ENCODE results near the gene ABCA10. TPM values are rescaled to one million over a fixed set of nuclear protein-coding genes. Genes with fewer than 3 reads are reported as not detected.

The ABCA10 gene
- total RNA-seq, 1 experiment from 2014 or later, result 0.47 TPM

- no peaks in the 10 kb centered on the region for H3K9me3 ChIP-seq (ENCODE audit: low read length)
- H3K4me2 ChIP-seq (ENCODE audit: low read length), result no peak overlapping the region
- H3K9ac ChIP-seq (ENCODE audit: low read length), result no peak overlapping the region
- H3K27me3 ChIP-seq (ENCODE audit: low read length), result no peaks in the 10 kb centered on the region
- ChIA-PET CTCF (no interaction called here), POLR2A (ENCODE audit: unreplicated experiment) (no interaction called here)
- no peaks in the 10 kb centered on the region for H3K9me2 ChIP-seq (replicated peaks; ENCODE audit: low read length)
- no peaks in the 10 kb centered on the region for H4K20me1 ChIP-seq (ENCODE audit: low read length)
- no peaks in the 10 kb centered on the region for H3K36me3 ChIP-seq (ENCODE audit: low read depth, low read length)
- DNase-seq, result no peak
- no peak overlapping the region for H3K4me3 ChIP-seq (ENCODE audit: low read length)
- no peak for TF ChIP-seq CTCF (conservative IDR thresholded peaks at IDR 0.05; ENCODE audit: low read depth, low read length)
- TF ChIP-seq EZH2phosphoT487 (IDR thresholded peaks at IDR 0.05; ENCODE audit: borderline replicate concordance, low read length), result no peak
- TF ChIP-seq EZH2 (IDR thresholded peaks at IDR 0.05; ENCODE audit: low read length, unreplicated experiment), result no peak
- no peaks in the 10 kb centered on the region for H3K79me2 ChIP-seq (ENCODE audit: low read length)
- intact Hi-C loops (cut with micrococcal nuclease), result no loop called here
- no peak overlapping the region for H3K27ac ChIP-seq (ENCODE audit: low read length)
- ATAC-seq, result no peak
- H3F3A ChIP-seq (ENCODE audit: low read length, unreplicated experiment), result no peaks in the 10 kb centered on the region
- BruUV-seq (replicated peaks), result no TSS peak
- no peaks in the 10 kb centered on the region for H3K4me1 ChIP-seq (ENCODE audit: insufficient read depth, low read length)
- H2AFZ ChIP-seq (ENCODE audit: low read length), result no peak overlapping the region
Measured at GRCh38 chr17:69192754-69193153, 35.9 kb downstream of the ABCA10 start.

- no peaks in the 10 kb centered on the region for H3K27me3 ChIP-seq (ENCODE audit: low read length)
- no peaks in the 10 kb centered on the region for H3K36me3 ChIP-seq (ENCODE audit: low read depth, low read length)
- no TSS peak for BruUV-seq (replicated peaks)
- no peak overlapping the region for H3K27ac ChIP-seq (ENCODE audit: low read length)
- H4K20me1 ChIP-seq (ENCODE audit: low read length), result no peaks in the 10 kb centered on the region
- no peak overlapping the region for H3K4me2 ChIP-seq (ENCODE audit: low read length)
- H2AFZ ChIP-seq (ENCODE audit: low read length), result no peak overlapping the region
- ChIA-PET CTCF (no interaction called here), POLR2A (ENCODE audit: unreplicated experiment) (no interaction called here)
- no peaks in the 10 kb centered on the region for H3K9me2 ChIP-seq (replicated peaks; ENCODE audit: low read length)
- ATAC-seq, result no peak
- no peaks in the 10 kb centered on the region for H3K4me1 ChIP-seq (ENCODE audit: insufficient read depth, low read length)
- intact Hi-C loops (cut with micrococcal nuclease), result loop anchor here (5.0 kb wide), 1 partner anchor 416 kb away; no protein-coding TSS in a partner anchor
- no peak overlapping the region for H3K4me3 ChIP-seq (ENCODE audit: low read length)
- no peaks in the 10 kb centered on the region for H3K79me2 ChIP-seq (ENCODE audit: low read length)
- H3K9me3 ChIP-seq (ENCODE audit: low read length), result no peaks in the 10 kb centered on the region
- no peak for DNase-seq
- H3F3A ChIP-seq (ENCODE audit: low read length, unreplicated experiment), result no peaks in the 10 kb centered on the region
- TF ChIP-seq EZH2 (IDR thresholded peaks at IDR 0.05; ENCODE audit: low read length, unreplicated experiment) (no peak), CTCF (conservative IDR thresholded peaks at IDR 0.05; ENCODE audit: low read depth, low read length) (no peak), EZH2phosphoT487 (IDR thresholded peaks at IDR 0.05; ENCODE audit: borderline replicate concordance, low read length) (no peak)
- no peak overlapping the region for H3K9ac ChIP-seq (ENCODE audit: low read length)
Measured at GRCh38 chr17:69188796-69189195, 39.8 kb downstream of the ABCA10 start.

- H3K4me3 ChIP-seq (ENCODE audit: low read length), result no peak overlapping the region
- no peaks in the 10 kb centered on the region for H3K9me2 ChIP-seq (replicated peaks; ENCODE audit: low read length)
- no peaks in the 10 kb centered on the region for H3K36me3 ChIP-seq (ENCODE audit: low read depth, low read length)
- POLR2A ChIA-PET (ENCODE audit: unreplicated experiment), result interaction anchor here (0.6 to 0.7 kb wide), 3 partner anchors 62 to 393 kb away, joined by 3 read pairs; no protein-coding TSS in a partner anchor
- intact Hi-C loops (cut with micrococcal nuclease), result loop anchor here (5.0 kb wide), 1 partner anchor 416 kb away; no protein-coding TSS in a partner anchor
- H3K9ac ChIP-seq (ENCODE audit: low read length), result no peak overlapping the region
- H3K27me3 ChIP-seq (ENCODE audit: low read length), result no peaks in the 10 kb centered on the region
- no peaks in the 10 kb centered on the region for H3K4me1 ChIP-seq (ENCODE audit: insufficient read depth, low read length)
- H4K20me1 ChIP-seq (ENCODE audit: low read length), result no peaks in the 10 kb centered on the region
- no peaks in the 10 kb centered on the region for H3K79me2 ChIP-seq (ENCODE audit: low read length)
- CTCF ChIA-PET, result interaction anchor here (0.6 to 0.9 kb wide), 2 partner anchors 103 to 416 kb away, joined by 3 to 6 read pairs; no protein-coding TSS in a partner anchor
- DNase-seq, result no peak
- H3K9me3 ChIP-seq (ENCODE audit: low read length), result no peaks in the 10 kb centered on the region
- no peak overlapping the region for H2AFZ ChIP-seq (ENCODE audit: low read length)
- ATAC-seq, result no peak
- H3K27ac ChIP-seq (ENCODE audit: low read length), result no peak overlapping the region
- H3K4me2 ChIP-seq (ENCODE audit: low read length), result no peak overlapping the region
- H3F3A ChIP-seq (ENCODE audit: low read length, unreplicated experiment), result no peaks in the 10 kb centered on the region
- BruUV-seq (replicated peaks), result no TSS peak
- TF ChIP-seq EZH2phosphoT487 (IDR thresholded peaks at IDR 0.05; ENCODE audit: borderline replicate concordance, low read length) (no peak), CTCF (conservative IDR thresholded peaks at IDR 0.05; ENCODE audit: low read depth, low read length) (no peak), EZH2 (IDR thresholded peaks at IDR 0.05; ENCODE audit: low read length, unreplicated experiment) (no peak)
Measured at GRCh38 chr17:69188064-69188463, 40.6 kb downstream of the ABCA10 start.
